Psoas muscle (tissue), 8 donors: ENCODE data around the gene POLD3. TPM values are rescaled to one million over a fixed set of nuclear protein-coding genes. Genes with fewer than 3 reads are reported as not detected.
A peak's percentile ranks its signal among the peaks of the same experiment; 100 is the strongest.

Source experiments
- ATAC-seq, 4 donors: fragments of 200-7000 bp; cut with Tn5 transposase; one replicate each; pipeline ENCODE4 v1.9.1; 2020; ENCODE audit warnings: moderate library complexity in 3 of 4, mild to moderate bottlenecking in 2 of 4
- DNase-seq, 2 donors: peaks; one replicate each; pipeline ENCODE4 v3.0.0-alpha.2; 2020
- H3K27ac ChIP-seq: fragments of 200-600 bp; one replicate; pipeline ENCODE4 v1.8.0; 2022
- H3K27me3 ChIP-seq, 3 donors: fragments of 200-600 bp in 1 of 3; one replicate each; pipeline versions ENCODE4 v1.6.1 to v1.8.0; 2013 to 2022; ENCODE audit warnings: low read length in 2 of 3, mild to moderate bottlenecking in 2 of 3, moderate library complexity in 1 of 3; ENCODE audit not compliant: insufficient read depth in 3 of 3
- H3K36me3 ChIP-seq, 2 donors: fragments of 200-600 bp in 1 of 2; one replicate each; pipeline versions ENCODE4 v1.6.1 to v1.8.0; 2013 to 2022; ENCODE audit warnings: low read depth in 1 of 2, mild to moderate bottlenecking in 1 of 2, moderate library complexity in 1 of 2; ENCODE audit not compliant: insufficient read depth in 1 of 2
- H3K4me1 ChIP-seq: fragments of 200-600 bp; one replicate; pipeline ENCODE4 v1.8.0; 2022
- H3K4me3 ChIP-seq: fragments of 200-600 bp; one replicate; pipeline ENCODE4 v1.8.0; 2022; ENCODE audit warnings: mild to moderate bottlenecking
- H3K9me3 ChIP-seq: fragments of 200-600 bp; one replicate; pipeline ENCODE4 v1.8.0; 2022
- WGBS, 3 donors: extraction: QIAGEN DNeasy Blood & Tissue Kit; methylation state at CpG; one replicate each; pipeline versions ENCODE4 v1.1.6 to v1.1.7; 2013; 5-methylcytosine and 5-hydroxymethylcytosine counted together
- intact Hi-C, 2 donors: fragments of 100-400 bp; cut with DNase I; formaldehyde crosslinking; loops; one replicate each; pipeline versions ENCODE4 v1.11.0 to v1.14.2; 2022
- polyA plus RNA-seq, 3 donors: library from polyadenylated mRNA; stranded (reverse); fragments of 200-250 nt; gene quantifications; one replicate each; pipeline ENCODE4 v1.2.3, GENCODE V29; 2013
- total RNA-seq, 4 donors: library from RNA; stranded (reverse); fragmentation: NEBNext Ultra II Directional in 2 of 4; extraction: Animal tissue kit (Norgen Biotek cat#: 25700) in 2 of 4; gene quantifications; one replicate each; pipeline versions ENCODE4 v1.2.1 to v1.2.4, GENCODE V29; 2021 to 2023
- TF ChIP-seq, protein P1 (sequence below): fragments of 200-600 bp; IDR thresholded peaks from one replicate; pipeline ENCODE4 v1.8.0; 2022; ENCODE audit warnings: antibody characterized with exemption
- donor health status: healthy with polysubstance abuse.
- donor health status: DM: no; HTN: no; CAD: no; lungs with moderate emphysema.
- donor health status: Bipolar disorder and iron deficiency.
- donor health status: healthy.
- donor health status: DM: yes; HTN: yes; CAD: no.
- donor health status: DM: no; HTN: no; CAD: no.
- donor health status: DM: no; HTN: no; CAD: no.
- donor health status: DM: yes; HTN: yes; CAD: no.

POLD3 gene
- total and polyA plus RNA-seq, 7 donors, result 7.0 to 10.2 (median 7.8) TPM

DNA sequence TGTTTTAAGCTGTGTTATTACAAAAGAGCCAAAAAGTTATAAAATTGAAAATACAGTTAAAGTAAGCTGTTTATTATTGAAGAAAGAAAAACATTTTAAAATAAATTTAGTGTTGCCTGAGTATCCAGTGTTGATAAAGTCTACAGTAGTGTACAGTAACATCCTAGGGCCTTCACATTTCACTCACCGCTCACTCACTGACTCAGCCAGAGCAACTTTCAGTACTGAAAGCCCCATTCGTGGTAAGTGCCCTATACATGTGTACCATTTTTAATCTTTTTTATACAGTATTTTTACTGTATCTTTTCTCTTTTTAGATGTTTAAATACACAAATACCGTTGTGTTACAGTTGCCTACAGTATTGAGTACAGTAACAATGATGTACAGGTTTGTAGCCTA lies 35.0 kb downstream of the POLD3 start:
- intact Hi-C loops, result loop anchor here in 1 of 2 donors (1.0 kb wide), 1 partner anchor 95 kb away; no protein-coding TSS in a partner anchor

GRCh38 chr11:74630043-74630442 lies 37.7 kb downstream of the POLD3 start:
- ATAC-seq (no peak), DNase-seq (no peak)
- intact Hi-C loops, result loop anchor here in 1 of 2 donors (5.0 kb wide), 1 partner anchor 97 kb away; no protein-coding TSS in a partner anchor
- Histone ChIP-seq H3K27ac (no peak overlapping the region), H3K4me1 (peaks cover 4% of the 10 kb centered on the region), H3K36me3 (peaks cover 3 to 17% of the 10 kb centered on the region in 2 donors), H3K9me3 (no peaks in the 10 kb centered on the region), H3K27me3 (no peaks in the 10 kb centered on the region), H3K4me3 (no peak overlapping the region)
- TF ChIP-seq, protein P1, sequence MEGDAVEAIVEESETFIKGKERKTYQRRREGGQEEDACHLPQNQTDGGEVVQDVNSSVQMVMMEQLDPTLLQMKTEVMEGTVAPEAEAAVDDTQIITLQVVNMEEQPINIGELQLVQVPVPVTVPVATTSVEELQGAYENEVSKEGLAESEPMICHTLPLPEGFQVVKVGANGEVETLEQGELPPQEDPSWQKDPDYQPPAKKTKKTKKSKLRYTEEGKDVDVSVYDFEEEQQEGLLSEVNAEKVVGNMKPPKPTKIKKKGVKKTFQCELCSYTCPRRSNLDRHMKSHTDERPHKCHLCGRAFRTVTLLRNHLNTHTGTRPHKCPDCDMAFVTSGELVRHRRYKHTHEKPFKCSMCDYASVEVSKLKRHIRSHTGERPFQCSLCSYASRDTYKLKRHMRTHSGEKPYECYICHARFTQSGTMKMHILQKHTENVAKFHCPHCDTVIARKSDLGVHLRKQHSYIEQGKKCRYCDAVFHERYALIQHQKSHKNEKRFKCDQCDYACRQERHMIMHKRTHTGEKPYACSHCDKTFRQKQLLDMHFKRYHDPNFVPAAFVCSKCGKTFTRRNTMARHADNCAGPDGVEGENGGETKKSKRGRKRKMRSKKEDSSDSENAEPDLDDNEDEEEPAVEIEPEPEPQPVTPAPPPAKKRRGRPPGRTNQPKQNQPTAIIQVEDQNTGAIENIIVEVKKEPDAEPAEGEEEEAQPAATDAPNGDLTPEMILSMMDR, result no peak
- 90 to 93% (median 90%) methylated on average over 2 of the region's 2 CpGs for WGBS, 3 donors

More for the DNA sequence above, 35.0 kb downstream of the POLD3 start:
- Histone ChIP-seq H3K27ac (no peak overlapping the region), H3K36me3 (peaks cover 0 to 17% of the 10 kb centered on the region in 2 donors), H3K4me3 (no peak overlapping the region), H3K27me3 (no peaks in the 10 kb centered on the region), H3K4me1 (no peaks in the 10 kb centered on the region), H3K9me3 (no peaks in the 10 kb centered on the region)
- DNase-seq (no peak), ATAC-seq (no peak)
- TF ChIP-seq, protein P1, result no peak
- WGBS, 3 donors, result 95 to 96% (median 95%) methylated on average over 3 of the region's 3 CpGs

DNA sequence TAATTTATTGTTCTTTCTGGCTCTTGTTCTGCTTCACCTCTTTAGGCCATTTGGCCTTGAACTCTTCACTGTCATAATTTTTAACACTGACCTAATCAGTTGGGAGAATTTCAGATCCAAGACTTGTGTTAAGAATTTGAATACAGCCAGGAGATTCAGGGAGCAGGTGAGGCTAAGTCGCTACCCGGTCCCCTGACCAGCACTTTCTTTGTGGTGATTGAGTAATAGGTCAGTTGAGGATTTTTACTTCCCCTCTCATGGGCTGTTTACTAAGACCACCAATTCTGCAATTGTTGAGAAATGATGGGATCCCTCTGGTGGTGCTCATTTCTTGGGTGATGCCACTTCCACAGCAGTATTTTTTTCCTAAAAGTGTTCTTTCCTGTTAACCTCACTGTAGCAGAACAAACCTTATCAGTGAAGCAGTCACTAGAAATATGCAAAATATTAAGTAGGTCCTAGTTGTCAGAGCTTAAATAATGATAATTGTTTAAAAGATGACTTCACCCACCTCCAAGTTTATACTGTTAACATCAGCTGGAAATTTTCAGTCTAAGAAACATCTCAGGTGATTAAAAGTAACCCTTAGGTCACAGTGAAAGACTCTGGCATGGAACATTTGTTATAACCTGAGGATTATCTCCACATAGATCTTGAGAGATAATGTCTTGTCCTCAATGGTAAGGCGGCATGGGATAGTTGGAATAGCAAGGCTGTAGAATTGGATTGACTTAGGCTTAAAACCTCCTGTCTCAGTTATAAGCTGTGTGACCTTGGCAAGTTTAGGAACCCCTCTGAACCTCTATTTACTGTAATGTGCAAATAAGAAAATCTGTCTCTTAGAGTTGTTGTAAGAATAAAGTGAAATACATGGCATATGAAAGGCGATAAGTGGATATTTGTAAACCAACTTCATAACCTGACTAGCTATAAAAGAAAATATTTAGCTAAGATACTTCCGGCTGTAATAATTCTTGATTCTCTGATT lies 41.3 kb downstream of the POLD3 start:
- no peak for DNase-seq
- Histone ChIP-seq H3K4me1 (peaks cover 4% of the 10 kb centered on the region), H3K36me3 (peaks cover 3 to 17% of the 10 kb centered on the region in 2 donors), H3K27ac (no peak overlapping the region), H3K9me3 (no peaks in the 10 kb centered on the region), H3K27me3 (no peaks in the 10 kb centered on the region), H3K4me3 (no peak overlapping the region)
- no peak for ATAC-seq
- TF ChIP-seq, protein P1, result no peak
- WGBS, 3 donors, result 86 to 90% (median 89%) methylated on average over 5 of the region's 5 CpGs
- intact Hi-C loops, result loop anchor here (2.0 to 5.0 kb wide), 2 partner anchors 93 to 94 kb away; no protein-coding TSS in a partner anchor

- ATAC-seq (peak; percentile 75 to 83 (median 82)), DNase-seq (no peak)
- peaks cover 3 to 13% of the 10 kb centered on the region in 2 donors for H3K36me3 ChIP-seq
- intact Hi-C loops, result loop anchor here (2.0 to 5.0 kb wide), 2 partner anchors 92 to 93 kb away; no protein-coding TSS in a partner anchor
- peaks cover 4% of the 10 kb centered on the region for H3K4me1 ChIP-seq
- H3K9me3 ChIP-seq, result no peaks in the 10 kb centered on the region
- TF ChIP-seq, protein P1, result peak; percentile 43
- H3K4me3 ChIP-seq, result no peak overlapping the region
- WGBS, 3 donors, result 53 to 64% (median 57%) methylated on average over 4 of the region's 4 CpGs
- no peak overlapping the region for H3K27ac ChIP-seq
- H3K27me3 ChIP-seq, result no peaks in the 10 kb centered on the region
Measured at GRCh38 chr11:74634537-74634936, 42.2 kb downstream of the POLD3 start.
